ENCODE results near the gene CKLF. TPM values are rescaled to one million over a fixed set of nuclear protein-coding genes. Genes with fewer than 3 reads are reported as not detected.

The CKLF gene
- total and polyA plus RNA-seq, 2 donors from 2014 or later: 28.7 to 42.4 TPM

Other genes with a start within 250 kb of the CKLF start
- 41.3 TPM for gene CDH5, start 185.9 kb upstream of the CKLF start, total RNA-seq
- gene CDH5, start 185.9 kb upstream of the CKLF start, polyA plus RNA-seq (ENCODE audit: insufficient read depth, low read depth, low replicate concordance): 13.9 TPM
- gene BEAN1, start 125.3 kb upstream of the CKLF start, total RNA-seq: 2.4 TPM
- gene BEAN1, start 125.3 kb upstream of the CKLF start, polyA plus RNA-seq (ENCODE audit: insufficient read depth, low read depth, low replicate concordance): 0.47 TPM
- gene TK2, start 2.5 kb upstream of the CKLF start, total RNA-seq: 44.2 TPM
- gene TK2, start 2.5 kb upstream of the CKLF start, polyA plus RNA-seq (ENCODE audit: insufficient read depth, low read depth, low replicate concordance): 31.0 TPM
- 4.6 TPM for gene CMTM1, start 13.9 kb downstream of the CKLF start, total RNA-seq
- gene CMTM1, start 13.9 kb downstream of the CKLF start, polyA plus RNA-seq (ENCODE audit: insufficient read depth, low read depth, low replicate concordance): not detected
- 0.25 TPM for gene CMTM2, start 26.9 kb downstream of the CKLF start, total RNA-seq
- not detected for gene CMTM2, start 26.9 kb downstream of the CKLF start, polyA plus RNA-seq (ENCODE audit: insufficient read depth, low read depth, low replicate concordance)
- 22.9 TPM for gene CMTM3, start 52.1 kb downstream of the CKLF start, total RNA-seq
- gene CMTM3, start 52.1 kb downstream of the CKLF start, polyA plus RNA-seq (ENCODE audit: insufficient read depth, low read depth, low replicate concordance): 13.8 TPM
- gene CMTM4, start 144.2 kb downstream of the CKLF start, total RNA-seq: 82.2 TPM
- 43.2 TPM for gene CMTM4, start 144.2 kb downstream of the CKLF start, polyA plus RNA-seq (ENCODE audit: insufficient read depth, low read depth, low replicate concordance)
- 119 TPM for gene DYNC1LI2, start 199.0 kb downstream of the CKLF start, total RNA-seq
- gene DYNC1LI2, start 199.0 kb downstream of the CKLF start, polyA plus RNA-seq (ENCODE audit: insufficient read depth, low read depth, low replicate concordance): 32.0 TPM
- gene TERB1, start 249.0 kb downstream of the CKLF start, total RNA-seq: 0.19 TPM
- gene TERB1, start 249.0 kb downstream of the CKLF start, polyA plus RNA-seq (ENCODE audit: insufficient read depth, low read depth, low replicate concordance): not detected